Endothelial cell of umbilical vein (primary cell): ENCODE measurements around the gene PHACTR1. TPM values are rescaled to one million over a fixed set of nuclear protein-coding genes. Genes with fewer than 3 reads are reported as not detected.

ENCODE experiments used
- BruUV-seq: library from RNA; stranded (reverse); fragments of 400-500 nt; replicated peaks from 2 replicates; lab custom pipeline; 2021; lab: Mats Ljungman, UMichigan
- CTCF ChIA-PET: fragments of 300-600, 350-600 bp; sonication (Branson Sonifier 250); formaldehyde crosslinking; loops from one replicate; lab custom pipeline; 2021; ENCODE audit warnings: antibody characterized with exemption, inconsistent platforms; lab: Charles Lee
- POLR2A ChIA-PET: fragments of 300-600, 350-600 bp; sonication (Branson Sonifier 250); formaldehyde crosslinking; loops from one replicate; lab custom pipeline; 2021; ENCODE audit warnings: antibody characterized with exemption, inconsistent platforms; lab: Charles Lee
- DNase-seq: peaks from one replicate; pipeline ENCODE4 v3.0.0-alpha.2; 2011; ENCODE audit warnings: low read depth, low spot score
- FAIRE-seq: peaks from 2 replicates; lab custom pipeline; 2011; peaks lifted over from hg19 to GRCh38; lab: Jason Lieb, UNC
- H2AFZ ChIP-seq: 2 replicates; pipeline ENCODE4 v1.6.0; 2012; ENCODE audit warnings: low read depth, low read length, control low read depth, inconsistent platforms
- H3K27ac ChIP-seq: 2 replicates; pipeline ENCODE4 v1.5.1; 2011; ENCODE audit warnings: low read depth, mild to moderate bottlenecking, control low read depth, low read length, moderate library complexity; ENCODE audit not compliant: insufficient read depth
- H3K27me3 ChIP-seq, 2 experiments: 2 replicates each; pipeline versions ENCODE4 v1.6.0 to v1.6.1; 2011; ENCODE audit warnings: low read length in 2 of 2, mixed read lengths in 1 of 2; ENCODE audit not compliant: control insufficient read depth in 2 of 2, insufficient read depth in 2 of 2
- H3K36me3 ChIP-seq, 2 experiments: 2 replicates in 1 of 2; 3 replicates in 1 of 2; pipeline ENCODE4 v1.5.1; 2011; ENCODE audit warnings: low read length in 2 of 2, mild to moderate bottlenecking in 1 of 2, moderate library complexity in 1 of 2; ENCODE audit not compliant: control insufficient read depth in 2 of 2, insufficient read depth in 2 of 2; ENCODE audit errors: extremely low read depth in 1 of 2
- H3K4me1 ChIP-seq: 3 replicates; pipeline ENCODE4 v1.5.1; 2011; ENCODE audit warnings: mild to moderate bottlenecking, low read length; ENCODE audit not compliant: control insufficient read depth, insufficient read depth; ENCODE audit errors: extremely low read depth
- H3K4me2 ChIP-seq: 2 replicates; pipeline ENCODE4 v1.6.1; 2011; ENCODE audit warnings: low read length, control low read depth, mixed read lengths; ENCODE audit not compliant: insufficient read depth
- H3K4me3 ChIP-seq, 3 experiments: fragments of 200-600 bp in 1 of 3; sonication (generic), shearing (Covaris generic) in 1 of 3; replicated peaks in 1 of 3; 2 replicates each; pipeline ENCODE4 v1.5.1; 2011 to 2016; ENCODE audit warnings: control low read depth in 3 of 3, low read length in 3 of 3, mild to moderate bottlenecking in 2 of 3, inconsistent platforms in 1 of 3, low read depth in 1 of 3, moderate library complexity in 1 of 3; ENCODE audit not compliant: insufficient read depth in 1 of 3
- H3K79me2 ChIP-seq: 2 replicates; pipeline ENCODE4 v1.6.0; 2012; ENCODE audit warnings: low read length, inconsistent platforms; ENCODE audit not compliant: control insufficient read depth, insufficient read depth
- H3K9ac ChIP-seq: replicated peaks from 2 replicates; pipeline ENCODE3; 2011; ENCODE audit warnings: low read length, control low read depth; ENCODE audit not compliant: insufficient read depth; ENCODE audit errors: extremely low read depth
- H3K9me1 ChIP-seq: replicated peaks from 3 replicates; pipeline ENCODE4 v1.6.0; 2011; ENCODE audit warnings: mild to moderate bottlenecking, low read length; ENCODE audit not compliant: control insufficient read depth, insufficient read depth; ENCODE audit errors: extremely low read depth
- H3K9me3 ChIP-seq: replicated peaks from 2 replicates; pipeline ENCODE4 v1.5.1; 2012; ENCODE audit warnings: low read length, inconsistent platforms; ENCODE audit not compliant: control insufficient read depth, insufficient read depth
- H4K20me1 ChIP-seq: replicated peaks from 2 replicates; pipeline ENCODE3; 2011; ENCODE audit warnings: mild to moderate bottlenecking, low read length; ENCODE audit not compliant: control insufficient read depth, insufficient read depth; ENCODE audit errors: extremely low read depth
- EZH2 ChIP-seq: IDR thresholded peaks from 2 replicates; pipeline ENCODE4 v1.6.1; 2012; ENCODE audit warnings: borderline replicate concordance, low read depth, mild to moderate bottlenecking, moderate library complexity, low read length, inconsistent platforms; ENCODE audit not compliant: severe bottlenecking
- FOS ChIP-seq: IDR thresholded peaks from 2 replicates; pipeline ENCODE4 v1.6.1; 2011; ENCODE audit warnings: mild to moderate bottlenecking, low read length, moderate library complexity, borderline replicate concordance; ENCODE audit not compliant: insufficient read depth
- JUN ChIP-seq: IDR thresholded peaks from 2 replicates; pipeline ENCODE4 v1.6.1; 2011; ENCODE audit warnings: borderline replicate concordance, low read depth; ENCODE audit not compliant: insufficient read length, insufficient read depth
- POLR2A ChIP-seq: IDR thresholded peaks from 2 replicates; pipeline ENCODE4 v1.6.1; 2012; ENCODE audit warnings: low read depth, mild to moderate bottlenecking, control low read depth, low read length
- dilution Hi-C: fragments of 300-500 bp; cut with MboI; formaldehyde crosslinking; loops from one replicate; pipeline ENCODE4 v1.15.0; 2019; ENCODE audit warnings: low sequenced_read_pairs; ENCODE audit not compliant: extremely low pct_ligation_motif_present
- intact Hi-C: fragments of 100-400 bp; cut with micrococcal nuclease; formaldehyde crosslinking; loops from one replicate; pipeline ENCODE4 v1.10.0; 2022
- polyA plus RNA-seq, 4 experiments: library from polyadenylated mRNA; depleted of rRNA in 3 of 4; stranded (reverse) in 3 of 4; unstranded in 1 of 4; fragments of >200 nt; gene quantifications; 2 replicates each; pipeline versions ENCODE4 v1.2.1 to v1.2.3, GENCODE V29; 2011 to 2012; ENCODE audit warnings: missing spikeins in 1 of 4
- total RNA-seq: library from RNA; stranded (reverse); gene quantifications from 2 replicates; pipeline ENCODE4 v1.2.3, GENCODE V29; 2021
- TF ChIP-seq, protein P1 (sequence below), 2 donors: IDR thresholded peaks; 1 replicate in 1 of 2; 2 replicates in 1 of 2; pipeline ENCODE4 v1.5.1; 2011; ENCODE audit warnings: low read length in 2 of 2, mild to moderate bottlenecking in 2 of 2, moderate library complexity in 2 of 2, control low read depth in 1 of 2, inconsistent platforms in 1 of 2, low read depth in 1 of 2; ENCODE audit not compliant: insufficient read depth in 1 of 2; ENCODE audit errors: extremely low read depth in 1 of 2

The PHACTR1 gene
- total and polyA plus RNA-seq, 2 donors (not counting 3 experiments of a cell fraction or from before 2014, with no cell fraction given) = 2.4 to 23.2 TPM

DNA sequence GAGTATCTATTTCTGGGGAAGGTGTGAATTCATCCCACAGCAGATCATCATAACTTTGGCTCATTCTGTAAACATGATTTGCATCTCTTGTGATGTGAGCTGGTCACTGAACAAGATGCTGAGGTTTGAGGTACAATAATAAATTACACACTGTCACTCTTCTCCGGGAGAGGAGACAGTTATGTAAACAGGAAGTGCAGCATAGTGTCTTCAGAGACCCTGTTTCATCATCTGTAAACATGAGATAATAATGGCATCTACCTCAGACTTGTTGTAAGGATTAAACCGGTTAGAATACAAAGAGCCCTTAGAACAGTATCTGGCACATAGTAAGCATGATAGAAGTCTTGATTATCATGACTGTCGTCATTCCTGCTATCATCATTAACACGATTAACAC, 486.6 kb downstream of the PHACTR1 start:
- no peak overlapping the region for H3K4me3 ChIP-seq
- no peak overlapping the region for H2AFZ ChIP-seq
- ChIA-PET CTCF (no interaction called here), POLR2A (no interaction called here)
- no TSS peak for BruUV-seq
- H4K20me1 ChIP-seq = no peaks in the 10 kb centered on the region
- DNase-seq (no peak), FAIRE-seq (no peak)
- H3K9ac ChIP-seq = no peak overlapping the region
- no peaks in the 10 kb centered on the region for H3K9me1 ChIP-seq
- no peak overlapping the region for H3K4me2 ChIP-seq
- H3K4me1 ChIP-seq = no peaks in the 10 kb centered on the region
- no peaks in the 10 kb centered on the region for H3K9me3 ChIP-seq
- no peak for TF ChIP-seq EZH2
- intact Hi-C loops = no loop called here
- H3K27ac ChIP-seq = no peak overlapping the region
- no peaks in the 10 kb centered on the region for H3K79me2 ChIP-seq
- dilution Hi-C loops = no loop called here
- H3K36me3 ChIP-seq = no peaks in the 10 kb centered on the region
- H3K27me3 ChIP-seq = no peaks in the 10 kb centered on the region

DNA sequence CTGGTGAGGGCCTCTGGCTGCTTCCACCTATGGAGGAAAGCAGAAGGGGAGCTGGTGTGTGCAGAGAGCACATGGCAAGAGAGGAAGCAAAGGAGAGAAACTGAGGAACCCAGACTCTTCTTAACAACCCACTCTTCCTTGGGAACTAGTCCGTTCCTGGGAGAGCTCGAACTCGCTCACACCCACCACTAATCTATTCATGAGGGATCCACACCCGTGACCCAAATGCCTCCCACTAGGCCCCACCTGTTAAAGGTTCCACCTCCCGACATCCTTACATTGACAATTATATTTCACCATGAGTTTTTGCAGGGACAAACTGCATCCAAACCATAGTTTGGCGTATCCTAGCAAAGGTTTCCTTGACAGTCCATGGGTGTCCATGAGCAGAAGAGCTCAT, 488.5 kb downstream of the PHACTR1 start:
- no peaks in the 10 kb centered on the region for H3K36me3 ChIP-seq
- CTCF ChIA-PET = no interaction called here
- intact Hi-C loops = no loop called here

More for the DNA sequence above, 488.5 kb downstream of the PHACTR1 start:
- H4K20me1 ChIP-seq = no peaks in the 10 kb centered on the region
- no peaks in the 10 kb centered on the region for H3K27me3 ChIP-seq
- TF ChIP-seq JUN (no peak), FOS (no peak), POLR2A (no peak)
- TF ChIP-seq, protein P1, sequence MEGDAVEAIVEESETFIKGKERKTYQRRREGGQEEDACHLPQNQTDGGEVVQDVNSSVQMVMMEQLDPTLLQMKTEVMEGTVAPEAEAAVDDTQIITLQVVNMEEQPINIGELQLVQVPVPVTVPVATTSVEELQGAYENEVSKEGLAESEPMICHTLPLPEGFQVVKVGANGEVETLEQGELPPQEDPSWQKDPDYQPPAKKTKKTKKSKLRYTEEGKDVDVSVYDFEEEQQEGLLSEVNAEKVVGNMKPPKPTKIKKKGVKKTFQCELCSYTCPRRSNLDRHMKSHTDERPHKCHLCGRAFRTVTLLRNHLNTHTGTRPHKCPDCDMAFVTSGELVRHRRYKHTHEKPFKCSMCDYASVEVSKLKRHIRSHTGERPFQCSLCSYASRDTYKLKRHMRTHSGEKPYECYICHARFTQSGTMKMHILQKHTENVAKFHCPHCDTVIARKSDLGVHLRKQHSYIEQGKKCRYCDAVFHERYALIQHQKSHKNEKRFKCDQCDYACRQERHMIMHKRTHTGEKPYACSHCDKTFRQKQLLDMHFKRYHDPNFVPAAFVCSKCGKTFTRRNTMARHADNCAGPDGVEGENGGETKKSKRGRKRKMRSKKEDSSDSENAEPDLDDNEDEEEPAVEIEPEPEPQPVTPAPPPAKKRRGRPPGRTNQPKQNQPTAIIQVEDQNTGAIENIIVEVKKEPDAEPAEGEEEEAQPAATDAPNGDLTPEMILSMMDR (IDR thresholded peaks at IDR 0.05; ENCODE audit: extremely low read depth in 1 of 2, insufficient read depth in 1 of 2, low read depth in 1 of 2, low read length in 2 of 2) = no peak
- DNase-seq (no peak), FAIRE-seq (no peak)
- no peak overlapping the region for H3K27ac ChIP-seq
- H3K9me3 ChIP-seq = no peaks in the 10 kb centered on the region
- no TSS peak for BruUV-seq
- H3K9me1 ChIP-seq = no peaks in the 10 kb centered on the region
- H3K4me2 ChIP-seq = no peak overlapping the region
- peaks cover 6% of the 10 kb centered on the region for H3K4me1 ChIP-seq
- H3K4me3 ChIP-seq = no peak overlapping the region
- POLR2A ChIA-PET = no interaction called here
- H3K79me2 ChIP-seq = no peaks in the 10 kb centered on the region
- dilution Hi-C loops = no loop called here
- H3K9ac ChIP-seq = no peak overlapping the region
- H2AFZ ChIP-seq = no peak overlapping the region
